IMR-90 (cell line): ENCODE results near the gene TRIM13. TPM values are rescaled to one million over a fixed set of nuclear protein-coding genes. Genes with fewer than 3 reads are reported as not detected.
"Not testable (repeated sequence)": the region's sequence is repeated elsewhere in the genome, so short reads cannot be mapped to it uniquely, and the experiment has no call there.

Experiments used
- ATAC-seq: fragments of 200-7000 bp; cut with Tn5 transposase; 2 replicates; pipeline ENCODE4 v1.9.1; 2020; ENCODE audit warnings: low read depth, mild to moderate bottlenecking, moderate library complexity
- BruUV-seq: library from RNA; stranded (reverse); fragments of 400-500 nt; replicated peaks from 2 replicates; lab custom pipeline; 2021; lab: Mats Ljungman, UMichigan
- CTCF ChIA-PET: fragments of 300-600 bp; formaldehyde crosslinking; extraction: SDS; loops from one replicate; lab custom pipeline; 2021; ENCODE audit warnings: antibody characterized with exemption; lab: Yijun Ruan, JAX
- POLR2A ChIA-PET: fragments of 300-600 bp; sonication (Branson Sonifier 250); formaldehyde crosslinking; loops from one replicate; lab custom pipeline; 2022; ENCODE audit warnings: antibody characterized with exemption; ENCODE audit not compliant: unreplicated experiment; lab: Charles Lee
- DNase-seq: peaks from one replicate; pipeline ENCODE4 v3.0.0; 2013
- H2AFZ ChIP-seq: replicated peaks from 2 replicates; pipeline ENCODE3; 2013; ENCODE audit warnings: low read length, mild to moderate bottlenecking; ENCODE audit not compliant: poor library complexity
- H2AK5ac ChIP-seq: 2 replicates; pipeline ENCODE4 v1.6.1; 2013; ENCODE audit warnings: low read depth, low read length, inconsistent platforms
- H2AK9ac ChIP-seq: replicated peaks from 2 replicates; pipeline ENCODE3; 2013; ENCODE audit warnings: mild to moderate bottlenecking, low read depth, low read length, moderate library complexity; ENCODE audit not compliant: poor library complexity
- H2BK120ac ChIP-seq: 2 replicates; pipeline ENCODE4 v1.6.1; 2013; ENCODE audit warnings: low read depth, low read length, inconsistent platforms
- H2BK15ac ChIP-seq: 3 replicates; pipeline ENCODE4 v1.6.1; 2013; ENCODE audit warnings: low read depth, low read length, inconsistent platforms
- H2BK20ac ChIP-seq: 2 replicates; pipeline ENCODE4 v1.6.1; 2013; ENCODE audit warnings: low read depth, mild to moderate bottlenecking, inconsistent platforms, low read length, moderate library complexity
- H2BK5ac ChIP-seq: 2 replicates; pipeline ENCODE4 v1.6.1; 2013; ENCODE audit warnings: mild to moderate bottlenecking, low read depth, low read length, inconsistent platforms; ENCODE audit not compliant: poor library complexity, severe bottlenecking
- H3K14ac ChIP-seq: replicated peaks from 2 replicates; pipeline ENCODE4 v1.6.1; 2013; ENCODE audit warnings: low read depth, low read length, inconsistent platforms
- H3K18ac ChIP-seq: 2 replicates; pipeline ENCODE4 v1.6.1; 2013; ENCODE audit warnings: low read depth, low read length, control low read depth
- H3K23ac ChIP-seq: 2 replicates; pipeline ENCODE4 v1.6.1; 2013; ENCODE audit warnings: low read depth, low read length, inconsistent platforms
- H3K27ac ChIP-seq: 2 replicates; pipeline ENCODE4 v1.5.1; 2013; ENCODE audit warnings: mild to moderate bottlenecking, control low read depth, low read length; ENCODE audit not compliant: insufficient read depth
- H3K27me3 ChIP-seq: 2 replicates; pipeline ENCODE4 v1.6.1; 2013; ENCODE audit warnings: low read length; ENCODE audit not compliant: control insufficient read depth, insufficient read depth
- H3K36me3 ChIP-seq: 2 replicates; pipeline ENCODE4 v1.6.1; 2013; ENCODE audit warnings: low read length, mixed read lengths; ENCODE audit not compliant: control insufficient read depth, insufficient read depth
- H3K4ac ChIP-seq: 2 replicates; pipeline ENCODE4 v1.6.1; 2013; ENCODE audit warnings: low read depth, low read length, inconsistent platforms
- H3K4me1 ChIP-seq: 2 replicates; pipeline ENCODE4 v1.6.1; 2013; ENCODE audit warnings: low read length, mixed read lengths; ENCODE audit not compliant: control insufficient read depth, insufficient read depth
- H3K4me2 ChIP-seq: 2 replicates; pipeline ENCODE4 v1.6.1; 2013; ENCODE audit warnings: low read depth, mild to moderate bottlenecking, control low read depth, low read length, moderate library complexity
- H3K4me3 ChIP-seq: 2 replicates; pipeline ENCODE4 v1.5.1; 2013; ENCODE audit warnings: low read depth, mild to moderate bottlenecking, control low read depth, low read length, moderate library complexity; ENCODE audit not compliant: insufficient read depth
- H3K56ac ChIP-seq: 2 replicates; pipeline ENCODE4 v1.6.1; 2013; ENCODE audit warnings: low read length, inconsistent platforms; ENCODE audit not compliant: insufficient read depth; ENCODE audit errors: extremely low read depth
- H3K79me1 ChIP-seq, 2 experiments: 2 replicates each; pipeline ENCODE4 v1.6.1; 2013; ENCODE audit warnings: low read length in 2 of 2, inconsistent platforms in 1 of 2, low read depth in 1 of 2
- H3K9ac ChIP-seq: 2 replicates; pipeline ENCODE4 v1.6.1; 2013; ENCODE audit warnings: low read depth, low read length, control low read depth
- H3K9me1 ChIP-seq: 2 replicates; pipeline ENCODE4 v1.6.1; 2013; ENCODE audit warnings: low read length, inconsistent platforms; ENCODE audit not compliant: insufficient read depth
- H3K9me3 ChIP-seq: 2 replicates; pipeline ENCODE4 v1.6.1; 2013; ENCODE audit warnings: low read length; ENCODE audit not compliant: control insufficient read depth, insufficient read depth
- H4K20me1 ChIP-seq: 2 replicates; pipeline ENCODE4 v1.6.1; 2013; ENCODE audit warnings: low read length, inconsistent platforms; ENCODE audit not compliant: insufficient read depth
- H4K5ac ChIP-seq: 2 replicates; pipeline ENCODE4 v1.6.1; 2013; ENCODE audit warnings: mild to moderate bottlenecking, low read depth, low read length, control low read depth
- H4K8ac ChIP-seq, 2 experiments: 2 replicates each; pipeline ENCODE4 v1.6.1; 2013; ENCODE audit warnings: low read depth in 2 of 2, low read length in 2 of 2, control low read depth in 1 of 2, inconsistent platforms in 1 of 2
- H4K91ac ChIP-seq: 2 replicates; pipeline ENCODE4 v1.6.1; 2013; ENCODE audit warnings: low read depth, low read length, inconsistent platforms; ENCODE audit not compliant: insufficient read depth
- FOS ChIP-seq: fragments of 150-350 bp; IDR thresholded peaks from 2 replicates; pipeline ENCODE4 v1.6.1; 2016; ENCODE audit warnings: low read depth, low read length
- NFE2L2 ChIP-seq: fragments of 150-350 bp; IDR thresholded peaks from 2 replicates; pipeline ENCODE4 v1.6.1; 2016; ENCODE audit warnings: low read depth, mild to moderate bottlenecking, low read length
- POLR2A ChIP-seq: IDR thresholded peaks from 2 replicates; pipeline ENCODE4 v1.6.1; 2012; ENCODE audit warnings: mild to moderate bottlenecking, low read depth, low read length
- RFX5 ChIP-seq: IDR thresholded peaks from 2 replicates; pipeline ENCODE4 v1.8.0; 2012; ENCODE audit warnings: low read depth, mild to moderate bottlenecking, low read length, moderate library complexity
- WGBS, 2 experiments: methylation state at CpG; one replicate each; pipeline versions ENCODE4 v1.1.5 to v1.1.7; 2013; ENCODE audit warnings: missing lambda C conversion rate in 2 of 2; ENCODE audit not compliant: insufficient read length in 1 of 2; ENCODE audit errors: extremely low coverage in 2 of 2; 5-methylcytosine and 5-hydroxymethylcytosine counted together
- dilution Hi-C: fragments of 300-500 bp; cut with HindIII; formaldehyde crosslinking; loops from one replicate; pipeline ENCODE4 v1.14.3; 2018; ENCODE audit warnings: low sequenced_read_pairs; ENCODE audit not compliant: unreplicated experiment
- in situ Hi-C: fragments of 300-500 bp; cut with MboI; formaldehyde crosslinking; loops from 3 replicates; pipeline ENCODE4 v1.14.3; 2019; ENCODE audit warnings: low sequenced_read_pairs, inconsistent platforms, mixed read lengths
- intact Hi-C: fragments of 100-400 bp; cut with micrococcal nuclease; formaldehyde crosslinking; loops from 2 replicates; pipeline ENCODE4 v1.10.0; 2022
- polyA plus RNA-seq, 3 experiments: library from polyadenylated mRNA; depleted of rRNA; stranded (reverse); fragments of >200 nt; gene quantifications; 2 replicates each; pipeline ENCODE4 v1.2.3, GENCODE V29; 2012; ENCODE audit warnings: low replicate concordance in 1 of 3
- total RNA-seq: library from RNA; depleted of rRNA; stranded (reverse); fragments of >200 nt; gene quantifications from 2 replicates; pipeline ENCODE4 v1.2.3, GENCODE V29; 2012
- TF ChIP-seq, protein P1 (sequence below): fragments of 150-350 bp; IDR thresholded peaks from 2 replicates; pipeline ENCODE4 v1.6.1; 2016; ENCODE audit warnings: low read depth, mild to moderate bottlenecking, low read length, moderate library complexity, borderline replicate concordance

TRIM13 gene
- total and polyA plus RNA-seq, 2 of the 4 experiments (the other 2 are of a cell fraction) = 12.0 to 20.1 TPM

GRCh38 chr13:49996951-49997895, at the start of gene TRIM13 (continued):
- TF ChIP-seq RFX5 (no peak), FOS (no peak), POLR2A (peak; percentile 87), NFE2L2 (no peak)
- TF ChIP-seq, protein P1, sequence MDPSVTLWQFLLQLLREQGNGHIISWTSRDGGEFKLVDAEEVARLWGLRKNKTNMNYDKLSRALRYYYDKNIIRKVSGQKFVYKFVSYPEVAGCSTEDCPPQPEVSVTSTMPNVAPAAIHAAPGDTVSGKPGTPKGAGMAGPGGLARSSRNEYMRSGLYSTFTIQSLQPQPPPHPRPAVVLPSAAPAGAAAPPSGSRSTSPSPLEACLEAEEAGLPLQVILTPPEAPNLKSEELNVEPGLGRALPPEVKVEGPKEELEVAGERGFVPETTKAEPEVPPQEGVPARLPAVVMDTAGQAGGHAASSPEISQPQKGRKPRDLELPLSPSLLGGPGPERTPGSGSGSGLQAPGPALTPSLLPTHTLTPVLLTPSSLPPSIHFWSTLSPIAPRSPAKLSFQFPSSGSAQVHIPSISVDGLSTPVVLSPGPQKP = no peak

DNA sequence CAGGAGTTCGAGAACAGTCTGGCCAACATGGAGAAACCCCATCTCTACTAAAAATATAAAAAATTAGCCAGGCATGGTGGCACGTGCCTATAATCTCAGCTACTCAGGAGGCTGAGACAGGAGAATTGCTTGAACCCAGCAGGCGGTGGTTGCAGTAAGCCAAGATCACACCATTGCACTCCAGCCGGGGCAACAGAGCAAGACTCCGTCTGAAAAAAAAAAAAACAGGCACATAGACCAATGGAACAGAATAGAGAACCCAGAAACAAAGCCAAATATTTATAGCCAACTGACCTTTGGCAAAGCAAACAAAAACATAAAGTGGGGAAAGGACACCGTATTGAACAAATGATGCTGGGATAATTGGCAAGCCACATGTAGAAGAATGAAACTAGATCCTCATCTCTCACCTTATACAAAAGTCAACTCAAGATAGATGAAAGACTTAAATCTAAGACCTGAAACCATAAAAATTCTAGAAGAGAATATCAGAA, 48.0 kb upstream of the TRIM13 start:
- H2BK15ac ChIP-seq, H4K8ac ChIP-seq, H3K27me3 ChIP-seq, BruUV-seq, H3K56ac ChIP-seq, H3K79me1 ChIP-seq, H2AFZ ChIP-seq, H4K5ac ChIP-seq, DNase-seq, H2AK5ac ChIP-seq, H3K4ac ChIP-seq, H3K23ac ChIP-seq, H2BK20ac ChIP-seq, H3K18ac ChIP-seq, H3K36me3 ChIP-seq, H4K91ac ChIP-seq, H3K14ac ChIP-seq, H3K4me1 ChIP-seq, H2BK5ac ChIP-seq, H4K20me1 ChIP-seq, H2AK9ac ChIP-seq, H3K4me2 ChIP-seq, H3K9me3 ChIP-seq, H3K9me1 ChIP-seq, H3K27ac ChIP-seq, ATAC-seq, H3K9ac ChIP-seq, intact Hi-C loops, POLR2A ChIA-PET, H3K4me3 ChIP-seq, in situ Hi-C loops, dilution Hi-C loops, CTCF ChIA-PET, H2BK120ac ChIP-seq: not testable (repeated sequence)
- WGBS, 2 experiments = 65% methylated on average over 2 of the region's 6 CpGs; no CpG with 5 or more reads in 1 of the 2 experiments
